AG09319 (cell line): ENCODE results near the gene MXRA7.
"Not testable (repeated sequence)": the region's sequence is repeated elsewhere in the genome, so short reads cannot be mapped to it uniquely, and the experiment has no call there.

Source experiments
- DNase-seq: peaks from one replicate; pipeline ENCODE4 v3.0.0-alpha.2; 2010; ENCODE audit warnings: low read depth; ENCODE audit errors: extremely low read depth
- CTCF ChIP-seq: IDR thresholded peaks from 2 replicates; pipeline ENCODE4 v1.5.1; 2011; ENCODE audit warnings: low read depth, mild to moderate bottlenecking, inconsistent platforms, low read length, moderate library complexity

MXRA7 gene

GRCh38 chr17:76641501-76641900, 69.3 kb downstream of the MXRA7 start:
- TF ChIP-seq CTCF: no peak
- DNase-seq: no peak

GRCh38 chr17:76640550-76641380, 70.0 kb downstream of the MXRA7 start:
- no peak for DNase-seq

DNA sequence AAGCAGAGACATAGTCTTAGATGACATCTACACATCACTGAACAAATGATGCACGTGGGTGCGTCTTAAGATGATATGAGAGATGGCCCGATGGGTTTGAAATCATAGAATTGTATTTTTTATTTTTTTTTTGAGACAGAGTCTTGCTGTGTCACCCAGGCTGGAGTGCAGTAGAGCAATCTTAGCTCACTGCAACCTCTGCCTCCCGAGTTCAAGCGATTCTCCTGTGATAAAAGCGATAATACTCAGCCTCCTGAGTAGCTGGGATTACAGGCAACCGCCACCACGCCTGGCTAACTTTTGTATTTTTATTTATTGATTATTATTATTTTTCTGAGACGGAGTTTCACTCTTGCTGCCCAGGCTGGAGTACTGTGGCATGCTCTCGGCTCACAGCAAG, 72.5 kb downstream of the MXRA7 start:
- TF ChIP-seq CTCF: no peak
- DNase-seq: no peak

More at GRCh38 chr17:76640550-76641380, 70.0 kb downstream of the MXRA7 start:
- no peak for TF ChIP-seq CTCF

DNA sequence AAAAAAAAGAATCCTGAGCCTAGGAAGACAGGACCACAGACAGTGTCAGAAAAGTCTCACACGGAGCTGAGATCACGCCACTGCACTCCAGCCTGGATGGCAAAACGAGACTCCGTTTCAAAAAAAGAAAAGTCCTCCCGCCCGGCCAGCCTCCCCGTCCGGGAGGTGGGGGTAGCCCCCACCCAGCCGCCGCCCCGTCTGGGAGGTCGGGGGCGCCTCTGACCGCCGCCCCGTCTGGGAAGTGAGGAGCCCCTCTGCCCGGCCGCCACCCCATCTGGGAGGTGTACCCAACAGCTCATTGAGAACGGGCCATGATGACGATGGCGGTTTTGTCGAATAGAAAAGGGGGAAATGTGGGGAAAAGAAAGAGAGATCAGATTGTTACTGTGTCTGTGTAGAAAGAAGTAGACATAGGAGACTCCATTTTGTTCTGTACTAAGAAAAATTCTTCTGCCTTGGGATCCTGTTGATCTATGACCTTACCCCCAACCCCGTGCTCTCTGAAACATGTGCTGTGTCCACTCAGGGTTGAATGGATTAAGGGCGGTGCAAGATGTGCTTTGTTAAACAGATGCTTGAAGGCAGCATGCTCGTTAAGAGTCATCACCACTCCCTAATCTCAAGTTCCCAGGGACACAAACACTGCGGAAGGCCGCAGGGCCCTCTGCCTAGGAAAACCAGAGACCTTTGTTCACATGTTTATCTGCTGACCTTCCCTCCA, 74.1 kb downstream of the MXRA7 start:
- DNase-seq: not testable (repeated sequence)

- no peak for DNase-seq
- no peak for TF ChIP-seq CTCF
These were observed 75.0 kb downstream of the MXRA7 start for GRCh38 chr17:76635659-76636360.

DNA sequence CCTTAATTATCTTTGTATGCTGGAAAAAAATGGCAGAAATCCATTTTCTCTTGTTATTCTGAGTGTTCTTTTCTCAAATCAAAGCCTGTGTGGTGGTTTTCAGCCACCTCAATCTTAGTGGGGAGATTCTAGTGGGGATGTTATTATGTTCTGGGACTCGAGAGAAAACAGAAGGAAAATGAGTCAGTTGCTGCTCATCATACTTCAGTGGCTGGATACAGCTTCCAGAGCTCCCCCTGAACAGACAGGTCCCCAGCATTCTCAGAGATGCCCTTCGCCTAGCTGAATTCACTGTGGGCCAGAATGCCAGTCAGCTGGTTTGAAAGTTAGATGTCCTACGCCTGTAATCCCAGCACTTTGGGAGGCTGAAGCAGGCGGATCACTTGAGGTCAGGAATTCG, 75.7 kb downstream of the MXRA7 start:
- no peak for DNase-seq
- TF ChIP-seq CTCF: no peak

DNA sequence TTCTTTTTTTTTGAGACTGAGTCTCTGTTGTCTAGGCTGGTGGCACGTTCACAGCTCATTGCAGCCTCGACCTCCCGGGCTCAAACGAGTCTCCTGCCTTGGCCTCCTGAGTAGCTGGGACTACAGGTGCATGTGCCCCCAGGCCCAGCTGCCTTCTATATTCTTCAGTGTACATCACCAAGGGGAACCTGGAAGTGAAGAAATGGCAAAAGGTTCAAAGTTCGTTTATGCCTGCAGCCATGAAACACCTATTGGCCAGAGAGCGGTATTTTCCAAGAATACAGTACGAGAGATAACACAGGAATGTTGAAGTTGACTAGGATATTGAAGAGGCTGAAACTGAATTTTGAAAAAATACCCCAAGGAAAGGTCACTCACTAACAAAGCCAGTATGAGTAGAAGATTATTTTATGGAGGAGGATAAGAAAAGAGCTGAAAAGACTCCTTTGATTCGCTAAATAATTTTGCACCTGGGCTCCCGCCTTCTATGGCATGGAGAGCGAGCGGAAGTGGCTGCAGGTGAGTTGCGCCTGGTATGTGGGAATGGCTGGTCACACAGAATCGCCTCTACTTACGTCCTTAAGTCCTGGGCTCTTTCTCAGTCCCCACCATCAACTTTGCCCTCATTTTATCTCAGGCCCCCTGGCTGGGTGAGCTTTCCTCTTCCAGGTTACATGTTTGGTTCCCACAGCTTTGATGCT, 77.0 kb downstream of the MXRA7 start:
- TF ChIP-seq CTCF: no peak
- no peak for DNase-seq
